ENCODE data around the gene ZNRF1.

ZNRF1 gene

GRCh38 chr16:74982256-74982655 lies 16.6 kb upstream of the ZNRF1 start:
- TF ChIP-seq CEBPB (IDR thresholded peaks at IDR 0.05), result no peak
- TF ChIP-seq FOXM1 (IDR thresholded peaks at IDR 0.05; ENCODE audit: borderline replicate concordance, low read depth), result no peak
- TF ChIP-seq EGR1 (IDR thresholded peaks at IDR 0.05), result no peak
- no peak for TF ChIP-seq TCF12 (IDR thresholded peaks at IDR 0.05; ENCODE audit: low read depth)
- TF ChIP-seq CREB1 (IDR thresholded peaks at IDR 0.05; ENCODE audit: low read depth), result no peak
- no peak for TF ChIP-seq EP300 (IDR thresholded peaks at IDR 0.05; ENCODE audit: borderline replicate concordance)

GRCh38 chr16:74984194-74984528 lies 14.7 kb upstream of the ZNRF1 start:
- TF ChIP-seq CREB1 (IDR thresholded peaks at IDR 0.05; ENCODE audit: low read depth) (no peak), NFIC (IDR thresholded peaks at IDR 0.05) (no peak), CEBPB (IDR thresholded peaks at IDR 0.05) (no peak), YY1 (IDR thresholded peaks at IDR 0.05; ENCODE audit: low read depth) (no peak), FOXM1 (IDR thresholded peaks at IDR 0.05; ENCODE audit: borderline replicate concordance, low read depth) (no peak), TAF1 (IDR thresholded peaks at IDR 0.05; ENCODE audit: low read depth) (no peak), TEAD4 (IDR thresholded peaks at IDR 0.05) (no peak), RAD21 (IDR thresholded peaks at IDR 0.05; ENCODE audit: low read depth) (no peak), ZBTB7A (IDR thresholded peaks at IDR 0.05; ENCODE audit: low read depth) (no peak), MAX (IDR thresholded peaks at IDR 0.05) (no peak)

GRCh38 chr16:74984529-74985296 lies 14.1 kb upstream of the ZNRF1 start, which contains the start of gene WDR59:
TSS of gene WDR59 (minus strand) at chr16:74985123. CDS start at chr16:74985017, 106 bp downstream.
- TF ChIP-seq CREB1 (IDR thresholded peaks at IDR 0.05; ENCODE audit: low read depth), result peak; percentile 64; the same call in 1 of the 2 replicates
- TF ChIP-seq NFIC (IDR thresholded peaks at IDR 0.05), result no peak
- TF ChIP-seq YY1 (IDR thresholded peaks at IDR 0.05; ENCODE audit: low read depth), result 0 out of 2 replicates have a peak, but pooled peaks have one; percentile 17
- no peak for TF ChIP-seq EGR1 (IDR thresholded peaks at IDR 0.05)
- peak; percentile 100 for TF ChIP-seq ZBTB7A (IDR thresholded peaks at IDR 0.05; ENCODE audit: low read depth)
- peak; percentile 27; the same call in 1 of the 2 replicates for TF ChIP-seq TAF1 (IDR thresholded peaks at IDR 0.05; ENCODE audit: low read depth)
- peak; percentile 25 for TF ChIP-seq MAX (IDR thresholded peaks at IDR 0.05)

GRCh38 chr16:74987027-74987681 lies 11.7 kb upstream of the ZNRF1 start:
- TF ChIP-seq REST (IDR thresholded peaks at IDR 0.05; ENCODE audit: low read depth), result no peak
- no peak for TF ChIP-seq ZBTB7A (IDR thresholded peaks at IDR 0.05; ENCODE audit: low read depth)
- TF ChIP-seq TEAD4 (IDR thresholded peaks at IDR 0.05), result no peak
- TF ChIP-seq USF1 (IDR thresholded peaks at IDR 0.05), result no peak
- no peak for TF ChIP-seq MAX (IDR thresholded peaks at IDR 0.05)
- no peak for TF ChIP-seq CREB1 (IDR thresholded peaks at IDR 0.05; ENCODE audit: low read depth)
- no peak for TF ChIP-seq EP300 (IDR thresholded peaks at IDR 0.05; ENCODE audit: borderline replicate concordance)
- no peak for TF ChIP-seq NFIC (IDR thresholded peaks at IDR 0.05)
- no peak for TF ChIP-seq CEBPB (IDR thresholded peaks at IDR 0.05)
- TF ChIP-seq YY1 (IDR thresholded peaks at IDR 0.05; ENCODE audit: low read depth), result no peak

GRCh38 chr16:74990832-74991231 lies 8.0 kb upstream of the ZNRF1 start:
- TF ChIP-seq REST (IDR thresholded peaks at IDR 0.05; ENCODE audit: low read depth), result no peak
- no peak for TF ChIP-seq NFIC (IDR thresholded peaks at IDR 0.05)
- no peak for TF ChIP-seq FOXM1 (IDR thresholded peaks at IDR 0.05; ENCODE audit: borderline replicate concordance, low read depth)
- no peak for TF ChIP-seq USF1 (IDR thresholded peaks at IDR 0.05)
- TF ChIP-seq ZBTB7A (IDR thresholded peaks at IDR 0.05; ENCODE audit: low read depth), result no peak
- TF ChIP-seq RAD21 (IDR thresholded peaks at IDR 0.05; ENCODE audit: low read depth), result no peak
- TF ChIP-seq EGR1 (IDR thresholded peaks at IDR 0.05), result no peak

- TF ChIP-seq REST (IDR thresholded peaks at IDR 0.05; ENCODE audit: low read depth) (no peak), TAF1 (IDR thresholded peaks at IDR 0.05; ENCODE audit: low read depth) (no peak)
Observed at GRCh38 chr16:74991268-74991592, 7.6 kb upstream of the ZNRF1 start.

All from Ishikawa (cell line).